HG02610 (cell line): ENCODE measurements around the gene PAK1.
A peak's percentile ranks its signal among the peaks of the same experiment; 100 is the strongest.
"Not testable (repeated sequence)": the region's sequence is repeated elsewhere in the genome, so short reads cannot be mapped to it uniquely, and the experiment has no call there.

Experiments
- ATAC-seq: cut with Tn5 transposase; IDR thresholded peaks from one replicate; pipeline ENCODE4 v1.9.1; 2021; ENCODE audit warnings: mild to moderate bottlenecking, moderate library complexity; ENCODE audit not compliant: unreplicated experiment

The PAK1 gene

DNA sequence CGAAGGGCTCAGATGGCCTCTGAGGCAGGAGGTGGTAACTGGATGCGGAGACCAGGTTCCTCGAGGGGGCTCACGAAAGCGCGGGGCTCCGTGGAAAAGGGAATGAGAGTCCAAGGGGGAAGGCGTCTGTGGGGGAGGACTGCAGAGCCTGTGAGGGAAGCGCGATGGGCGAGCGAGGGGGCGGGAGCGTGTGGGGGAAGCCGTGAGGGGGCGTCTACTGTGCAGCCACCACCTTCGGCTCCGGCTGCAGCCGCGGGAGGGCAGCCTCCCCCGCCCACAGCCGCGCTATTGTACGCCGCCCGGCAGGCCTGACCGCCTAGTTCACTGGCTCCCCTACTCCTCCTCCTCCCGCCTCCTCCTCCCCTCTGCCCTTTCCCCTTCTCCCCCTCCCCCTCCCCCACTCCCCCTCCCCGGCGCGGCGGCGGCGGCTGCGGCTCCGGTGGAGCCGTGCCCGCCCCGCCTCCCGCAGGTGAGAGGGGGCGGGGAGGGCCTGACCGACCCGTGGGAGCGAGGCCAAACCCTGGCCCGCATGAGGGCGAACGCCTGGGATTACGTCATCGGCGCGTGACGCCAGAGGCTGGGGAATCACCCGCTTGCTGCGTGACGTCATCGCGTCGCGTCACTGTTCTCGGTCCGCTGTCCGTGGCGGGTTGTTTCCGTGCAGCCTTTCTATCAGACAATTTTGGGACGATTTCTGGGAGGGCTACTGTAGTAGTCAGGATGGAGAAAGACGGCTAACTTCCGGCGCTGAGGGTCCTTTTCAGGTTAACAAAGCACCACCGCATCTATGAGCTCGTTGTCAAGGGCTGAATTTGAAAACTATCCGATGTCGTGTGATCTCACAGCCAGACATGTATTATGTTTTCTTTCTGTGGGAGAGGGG is at the start of gene PAK1:
Gene PAK1 (minus strand): TSS at position 294 of the 883 bp plus-strand sequence. CDS start 81,574 bp downstream, outside the sequence.
- peak; percentile 64 for ATAC-seq

DNA sequence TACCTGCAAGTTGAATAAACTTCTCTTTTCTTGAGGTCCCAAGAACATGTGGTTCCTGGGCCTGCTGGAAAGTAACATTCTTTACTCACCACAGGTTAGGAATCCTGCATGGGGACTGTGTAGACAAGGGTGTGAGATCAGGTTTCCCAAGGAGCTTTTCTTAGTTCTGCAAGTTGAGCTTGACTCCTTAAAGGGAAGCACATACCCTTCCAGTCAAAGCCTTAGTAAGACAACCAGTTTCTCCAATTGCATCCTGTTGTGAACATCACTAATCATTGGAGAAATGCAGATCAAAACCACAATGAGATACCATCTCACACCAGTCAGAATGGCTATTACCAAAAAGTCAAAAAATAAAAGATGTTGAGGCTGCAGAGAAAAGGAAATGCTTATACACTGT is 48.3 kb upstream of the PAK1 start:
- ATAC-seq, result no peak

DNA sequence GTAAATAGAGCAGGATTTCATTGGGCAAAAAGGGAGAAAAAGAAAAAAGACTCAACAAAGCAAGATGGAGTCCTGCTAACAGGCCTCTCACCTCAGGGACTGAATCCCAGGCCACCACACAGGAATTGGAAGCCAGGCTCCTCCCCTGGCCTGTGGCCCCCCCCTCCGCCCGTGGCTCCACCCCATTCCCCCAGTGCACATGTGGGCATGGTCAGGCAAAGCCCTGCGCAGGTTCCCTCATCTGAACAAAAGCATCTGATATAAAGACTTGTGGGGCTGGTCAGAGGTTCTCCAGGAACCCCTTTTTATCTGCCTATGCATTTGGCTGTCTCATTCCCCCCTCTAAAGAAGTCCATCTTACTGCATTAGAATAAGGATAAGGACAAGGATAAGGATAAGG is 46.0 kb upstream of the PAK1 start:
- no peak for ATAC-seq

DNA sequence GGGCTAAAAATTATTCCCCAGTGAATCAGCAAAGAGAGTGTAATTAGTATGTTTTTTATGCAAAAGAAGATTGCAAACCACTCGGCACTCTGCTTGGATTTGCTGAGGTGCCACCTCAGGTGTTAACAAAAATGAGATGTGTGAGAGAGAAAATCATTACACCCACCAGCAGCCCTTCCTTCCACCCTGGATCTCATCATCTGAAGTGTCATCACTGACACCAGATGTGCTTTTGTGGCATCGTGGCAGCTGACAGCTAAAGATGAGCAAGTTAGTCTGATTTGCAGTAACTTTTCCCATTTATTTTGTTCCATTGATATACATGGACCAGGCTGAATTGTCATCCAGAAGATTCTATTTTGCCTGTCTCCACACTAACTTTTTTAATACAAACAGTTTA is 44.6 kb upstream of the PAK1 start:
- no peak for ATAC-seq

DNA sequence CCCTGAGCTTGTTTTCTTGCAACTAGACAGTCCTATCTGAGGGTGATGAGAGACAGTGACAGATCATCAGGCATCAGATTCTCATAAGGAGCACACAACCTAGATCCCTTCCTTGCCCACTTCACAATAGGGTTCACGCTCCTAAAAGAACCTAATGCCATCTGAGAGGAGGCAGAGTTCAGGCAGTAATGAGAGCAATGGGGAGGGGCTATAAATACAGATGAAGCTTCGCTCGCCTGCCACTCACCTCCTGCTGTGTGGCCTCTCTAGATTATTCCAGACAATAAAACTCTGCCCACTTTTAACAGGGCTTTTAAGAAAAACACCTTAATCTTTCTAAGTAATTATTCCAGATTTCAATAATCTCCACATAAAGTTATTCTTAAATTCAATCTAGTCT is 43.9 kb upstream of the PAK1 start:
- no peak for ATAC-seq

DNA sequence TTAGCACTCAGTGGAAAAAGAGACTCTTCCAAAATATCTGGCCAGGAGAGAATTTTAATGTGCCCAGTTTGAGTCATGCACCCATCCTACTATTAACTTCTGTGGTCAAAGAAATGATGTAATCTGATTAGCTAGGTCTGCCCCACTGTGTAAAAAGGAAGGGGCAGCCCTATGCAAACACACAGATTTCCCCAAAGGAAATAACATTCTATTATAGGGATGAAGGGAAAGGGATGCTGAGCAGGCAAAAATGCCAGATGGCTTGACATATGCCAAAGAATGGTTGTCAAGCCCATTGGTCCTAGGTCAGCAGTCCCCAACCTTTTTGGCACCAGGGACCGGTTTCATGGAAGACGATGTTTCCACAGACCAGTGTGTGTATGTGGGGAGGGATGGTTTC is 43.3 kb upstream of the PAK1 start:
- ATAC-seq, result no peak

DNA sequence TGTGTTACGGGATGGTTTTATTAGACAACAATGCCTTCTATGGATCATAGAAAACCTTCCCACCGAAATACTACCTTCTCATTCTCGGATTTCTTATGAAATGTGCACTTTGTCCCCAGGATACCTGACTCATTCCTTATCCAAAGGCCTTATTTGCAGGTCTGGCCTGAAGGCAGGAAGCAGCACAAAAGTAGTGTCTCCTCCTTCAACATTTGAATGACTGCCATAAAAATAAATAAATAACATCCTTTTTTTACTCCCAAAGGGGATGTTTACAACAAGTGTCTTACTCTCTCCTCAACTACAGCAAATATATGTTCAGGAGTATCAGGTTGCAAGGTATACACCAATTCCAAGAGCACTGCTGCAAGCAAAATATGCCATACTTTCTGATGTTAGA is 41.6 kb upstream of the PAK1 start:
- ATAC-seq, result no peak

- ATAC-seq, result no peak
Observed at GRCh38 chr11:77515063-77515462, 41.2 kb upstream of the PAK1 start.

- no peak for ATAC-seq
Observed at GRCh38 chr11:77512092-77512491, 38.2 kb upstream of the PAK1 start.

DNA sequence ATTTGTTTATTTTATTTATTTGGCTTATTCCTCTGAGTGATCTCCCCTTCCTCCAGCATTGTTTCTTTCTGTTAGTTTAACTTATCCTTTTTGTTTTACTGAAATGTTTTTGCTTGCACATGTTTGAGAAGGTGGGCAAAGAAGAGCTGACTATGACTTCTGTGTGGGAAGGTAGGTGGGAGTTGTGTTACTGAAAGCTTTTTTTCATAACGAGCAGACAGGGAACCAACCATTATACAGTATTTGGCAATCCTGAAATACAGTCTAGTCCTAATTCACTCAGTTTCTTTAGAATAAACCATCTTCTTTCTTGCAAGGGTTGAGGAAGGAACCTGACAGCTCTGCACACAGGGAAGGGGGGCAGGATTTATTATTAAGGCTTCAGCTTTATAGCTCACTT is 37.0 kb upstream of the PAK1 start:
- ATAC-seq, result no peak

DNA sequence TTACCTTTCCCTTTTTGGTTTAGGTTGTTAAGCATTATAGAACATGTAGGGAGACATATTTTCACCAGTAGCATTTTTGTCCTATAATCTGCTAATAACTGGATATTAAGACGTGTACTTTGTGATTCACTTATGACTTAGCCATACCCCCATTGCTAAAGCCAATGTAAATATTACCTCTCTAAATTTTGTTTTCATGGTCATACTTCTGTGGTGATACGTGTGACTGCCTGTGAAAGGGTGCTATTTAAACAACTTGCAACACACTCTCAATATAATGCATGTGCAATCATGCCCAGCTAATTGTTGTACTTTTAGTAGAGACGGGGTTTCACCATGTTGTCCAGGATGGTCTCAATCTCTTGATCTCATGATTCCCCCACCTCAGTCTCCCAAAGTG is 36.2 kb upstream of the PAK1 start:
- no peak for ATAC-seq

- no peak for ATAC-seq
Observed at GRCh38 chr11:77508019-77508418, 34.1 kb upstream of the PAK1 start.

GRCh38 chr11:77506857-77507256 is 33.0 kb upstream of the PAK1 start:
- ATAC-seq, result no peak

DNA sequence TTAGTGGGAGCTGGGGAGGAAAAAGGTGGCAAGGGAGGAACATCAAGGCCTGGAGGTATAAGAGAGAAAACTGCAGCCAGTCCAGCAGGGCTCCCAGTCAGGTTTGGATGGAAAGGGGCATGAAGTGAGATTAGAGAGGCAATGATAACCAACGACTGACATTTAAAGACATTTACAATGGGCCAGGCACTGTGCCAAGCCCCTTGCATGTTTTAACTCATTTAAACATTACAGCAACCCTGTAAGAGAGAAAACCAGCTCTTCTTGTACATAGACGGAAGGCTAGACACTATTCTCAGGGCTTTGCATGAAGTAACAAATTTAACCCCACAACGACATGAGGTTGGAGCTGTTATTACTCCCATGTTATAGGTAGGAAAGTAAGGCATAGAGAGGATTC is 32.1 kb upstream of the PAK1 start:
- no peak for ATAC-seq

DNA sequence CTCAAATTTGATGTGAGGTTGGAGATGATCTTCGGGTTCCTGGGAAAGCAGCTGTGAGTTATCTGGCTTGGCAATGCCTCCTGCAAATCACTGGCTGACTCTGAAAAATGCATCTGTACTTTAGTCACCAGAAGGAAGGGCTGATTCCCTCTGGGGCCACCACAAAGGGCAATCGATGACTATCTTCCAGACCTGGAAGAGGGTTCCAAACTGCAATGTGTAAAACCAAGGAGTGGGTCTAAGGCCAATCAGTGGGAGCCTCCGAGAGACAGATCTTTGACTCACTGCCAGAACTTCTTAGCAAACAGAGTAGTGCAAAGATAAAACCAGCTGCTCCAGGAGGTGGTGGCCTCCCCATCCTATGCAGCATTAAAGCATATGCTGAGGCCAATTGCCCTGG is 29.1 kb upstream of the PAK1 start:
- ATAC-seq, result no peak

GRCh38 chr11:77502346-77502905 is 28.5 kb upstream of the PAK1 start:
- ATAC-seq, result no peak

- no peak for ATAC-seq
Observed at GRCh38 chr11:77501758-77502157, 27.9 kb upstream of the PAK1 start.

GRCh38 chr11:77497368-77497767 is 23.5 kb upstream of the PAK1 start:
- ATAC-seq, result no peak

GRCh38 chr11:77495526-77495925 is 21.6 kb upstream of the PAK1 start:
- no peak for ATAC-seq

DNA sequence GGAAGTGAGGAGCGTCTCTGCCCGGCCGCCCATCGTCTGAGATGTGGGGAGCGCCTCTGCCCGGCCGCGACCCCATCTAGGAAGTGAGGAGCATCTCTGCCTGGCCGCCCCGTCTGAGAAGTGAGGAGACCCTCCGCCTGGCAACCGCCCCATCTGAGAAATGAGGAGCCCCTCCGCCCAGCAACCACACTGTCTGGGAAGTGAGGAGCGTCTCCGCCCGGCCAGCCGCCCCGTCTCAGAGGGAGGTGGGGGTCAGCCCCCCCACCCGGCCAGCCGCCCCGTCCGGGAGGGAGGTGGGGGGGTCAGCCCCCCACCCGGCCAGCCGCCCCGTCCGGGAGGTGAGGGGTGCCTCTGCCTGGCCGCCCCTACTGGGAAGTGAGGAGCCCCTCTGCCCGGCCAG is 16.1 kb upstream of the PAK1 start:
- not testable (repeated sequence) for ATAC-seq

GRCh38 chr11:77487790-77488189 is 13.9 kb upstream of the PAK1 start:
- ATAC-seq, result no peak

- ATAC-seq, result no peak
Observed at GRCh38 chr11:77479746-77480352, 6.0 kb upstream of the PAK1 start.
